GM21825 (cell line): Measurements from ENCODE around the gene F2RL2.

Source experiments
- ATAC-seq: cut with Tn5 transposase; IDR thresholded peaks from one replicate; pipeline ENCODE4 v1.9.1; 2021; ENCODE audit warnings: mild to moderate bottlenecking, moderate library complexity; ENCODE audit not compliant: unreplicated experiment

F2RL2 gene

DNA sequence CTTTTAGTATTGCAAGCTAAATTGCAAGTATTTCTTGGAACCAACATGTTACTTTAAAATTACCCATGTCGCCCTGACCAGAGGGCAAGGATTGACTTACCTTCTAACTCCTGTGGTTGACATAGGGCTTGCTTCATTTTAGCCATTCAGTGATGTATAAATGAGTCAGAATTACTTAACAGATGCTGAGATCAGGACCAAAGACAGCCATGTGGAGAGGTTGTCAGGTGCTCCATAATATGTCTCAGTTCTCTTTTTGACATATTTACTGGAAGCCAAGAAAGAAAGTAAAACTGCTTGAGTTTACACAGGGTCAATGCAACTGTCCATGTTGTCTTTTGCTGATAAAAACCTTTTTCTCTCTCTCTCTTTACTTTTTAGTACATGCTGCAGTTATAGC lies 33.2 kb downstream of the F2RL2 start:
- peak; percentile 94 for ATAC-seq

DNA sequence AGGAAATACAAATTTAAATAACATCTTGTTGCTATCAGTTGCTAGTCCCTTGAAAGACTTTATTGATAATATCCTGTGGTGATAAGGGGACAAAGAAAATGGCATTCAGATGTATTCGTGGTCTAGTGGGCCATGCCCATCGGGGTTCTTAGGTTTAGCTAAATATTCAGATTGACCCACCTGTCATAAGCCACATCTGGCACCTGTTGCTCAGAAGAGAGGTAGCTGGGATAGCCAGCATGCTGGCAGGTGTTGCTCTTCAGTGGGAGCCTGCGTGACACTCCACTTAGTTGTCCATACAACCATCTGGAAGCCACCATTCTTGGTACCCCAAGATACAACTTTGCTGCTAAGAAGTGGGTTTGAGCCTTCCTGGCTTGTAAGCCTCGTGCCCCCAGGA lies 36.7 kb downstream of the F2RL2 start:
- ATAC-seq = no peak

DNA sequence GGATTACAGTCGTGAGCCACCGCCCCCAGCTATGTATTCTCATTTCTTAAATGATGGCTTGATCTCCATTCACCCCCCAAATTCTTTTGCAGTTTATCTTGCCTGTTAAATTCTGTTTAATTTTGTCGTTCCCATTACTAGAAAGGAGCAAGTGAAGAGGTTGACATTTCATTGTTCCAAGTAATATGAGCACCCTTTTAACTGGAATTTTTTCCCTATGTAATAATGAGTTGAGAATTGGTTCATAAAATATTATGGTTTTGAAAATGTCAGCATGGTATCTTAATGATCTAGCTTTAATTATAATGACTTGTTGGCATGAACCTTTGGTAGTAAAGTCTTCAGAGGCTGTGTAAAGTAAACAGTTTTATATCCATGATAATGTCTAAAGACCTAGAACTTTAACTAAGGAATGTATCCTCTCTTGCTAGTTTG lies 37.4 kb downstream of the F2RL2 start:
- no peak for ATAC-seq

DNA sequence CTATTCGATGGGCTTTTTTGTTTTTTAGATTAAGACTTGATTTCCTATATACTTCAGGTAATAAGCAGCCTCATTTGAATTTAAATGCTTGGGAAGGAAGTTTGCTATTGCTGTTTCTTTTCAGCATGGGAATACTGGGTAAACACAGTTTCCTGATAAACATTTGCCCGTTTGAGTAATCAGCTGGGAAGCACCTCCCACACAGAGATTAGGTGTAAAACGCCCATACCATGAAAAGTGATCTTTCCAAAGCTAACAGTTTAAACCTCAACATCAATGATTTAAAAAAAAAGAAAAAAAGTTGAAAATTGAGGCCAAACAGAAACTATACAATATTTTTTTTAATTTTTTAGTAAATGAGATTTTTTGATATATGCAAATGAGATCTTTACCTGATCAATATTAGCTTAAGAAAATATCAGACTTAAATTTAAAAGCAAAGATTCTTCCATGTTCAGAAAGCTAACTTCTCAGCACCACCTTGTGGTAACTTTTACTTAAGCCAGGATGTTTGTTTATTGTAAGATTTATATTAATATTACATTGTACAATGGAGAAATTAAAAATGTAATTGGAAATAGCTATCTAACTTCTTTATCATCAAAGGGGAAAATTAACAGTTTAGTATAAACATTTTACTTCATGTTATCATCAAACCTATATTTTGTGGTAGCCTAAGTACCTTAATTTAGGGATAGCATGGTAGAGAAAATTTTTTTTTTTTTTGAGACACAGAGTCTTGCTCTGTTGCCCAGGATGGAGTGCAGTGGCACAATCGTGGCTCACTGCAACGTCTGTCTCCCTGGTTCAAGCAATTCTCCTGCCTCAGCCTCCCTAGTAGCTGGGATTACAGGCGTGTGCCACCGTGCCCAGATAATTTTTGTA lies 39.8 kb downstream of the F2RL2 start:
- ATAC-seq = no peak

DNA sequence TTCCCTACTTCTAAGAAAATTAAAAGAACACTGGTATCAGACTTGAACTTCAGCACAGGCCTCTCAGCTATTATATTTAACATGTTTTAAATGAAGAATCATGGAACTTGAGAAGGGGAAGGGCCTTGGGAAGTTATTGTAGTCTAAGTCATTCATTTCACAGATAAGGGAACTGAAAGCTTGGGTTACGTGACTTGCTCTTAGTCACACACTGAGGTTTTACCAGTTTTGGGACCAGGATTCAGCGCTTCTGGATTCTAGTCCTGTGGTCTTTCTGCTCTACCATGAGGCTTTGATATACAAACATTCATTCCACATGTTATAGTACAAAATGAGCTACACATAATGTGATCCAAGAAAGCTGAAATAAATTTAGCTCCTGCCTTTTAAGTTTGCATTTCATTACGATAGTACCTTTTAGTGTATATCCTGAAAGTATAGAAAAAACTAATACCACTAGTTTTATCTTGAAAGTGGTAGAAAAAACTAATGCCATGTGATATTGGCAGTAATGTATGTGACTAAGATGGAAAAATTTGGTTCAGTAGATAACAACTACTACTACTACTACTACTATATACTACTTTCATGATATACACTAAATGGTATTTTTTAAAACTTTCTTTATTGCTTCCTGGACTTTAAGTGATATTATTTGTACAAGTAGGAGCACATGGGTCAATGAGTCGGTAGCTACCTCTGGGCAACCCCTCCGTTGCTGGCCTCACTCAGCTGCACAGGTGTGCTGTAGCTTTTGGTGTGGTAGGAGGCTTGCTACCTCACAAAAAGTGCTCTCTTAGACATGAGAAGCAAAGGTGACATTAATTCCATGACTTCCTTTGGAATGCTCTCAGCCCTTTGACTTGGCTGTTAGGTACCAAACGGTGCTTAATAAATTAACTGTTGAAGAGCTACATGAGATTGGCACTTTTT lies 40.7 kb downstream of the F2RL2 start:
- peak; percentile 89 for ATAC-seq

DNA sequence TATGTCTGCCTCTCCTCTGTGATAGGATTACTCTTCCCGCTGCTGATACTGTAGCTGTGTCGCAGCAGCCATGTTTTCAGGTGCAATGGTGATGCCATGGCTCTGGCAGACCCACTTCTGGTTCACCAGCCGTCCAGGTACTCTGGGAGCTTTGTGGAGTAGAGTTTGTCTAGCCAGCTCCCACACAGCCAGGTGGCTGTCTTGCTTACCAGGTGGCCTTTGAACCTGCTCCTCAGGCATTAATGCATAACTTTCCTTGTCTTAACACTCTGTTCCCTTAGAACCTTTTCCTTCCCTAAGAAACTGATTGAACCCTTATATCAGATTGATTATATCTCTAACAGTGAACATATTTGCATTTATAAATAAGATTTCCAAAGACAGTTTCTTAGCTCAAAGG lies 42.2 kb downstream of the F2RL2 start:
- no peak for ATAC-seq

DNA sequence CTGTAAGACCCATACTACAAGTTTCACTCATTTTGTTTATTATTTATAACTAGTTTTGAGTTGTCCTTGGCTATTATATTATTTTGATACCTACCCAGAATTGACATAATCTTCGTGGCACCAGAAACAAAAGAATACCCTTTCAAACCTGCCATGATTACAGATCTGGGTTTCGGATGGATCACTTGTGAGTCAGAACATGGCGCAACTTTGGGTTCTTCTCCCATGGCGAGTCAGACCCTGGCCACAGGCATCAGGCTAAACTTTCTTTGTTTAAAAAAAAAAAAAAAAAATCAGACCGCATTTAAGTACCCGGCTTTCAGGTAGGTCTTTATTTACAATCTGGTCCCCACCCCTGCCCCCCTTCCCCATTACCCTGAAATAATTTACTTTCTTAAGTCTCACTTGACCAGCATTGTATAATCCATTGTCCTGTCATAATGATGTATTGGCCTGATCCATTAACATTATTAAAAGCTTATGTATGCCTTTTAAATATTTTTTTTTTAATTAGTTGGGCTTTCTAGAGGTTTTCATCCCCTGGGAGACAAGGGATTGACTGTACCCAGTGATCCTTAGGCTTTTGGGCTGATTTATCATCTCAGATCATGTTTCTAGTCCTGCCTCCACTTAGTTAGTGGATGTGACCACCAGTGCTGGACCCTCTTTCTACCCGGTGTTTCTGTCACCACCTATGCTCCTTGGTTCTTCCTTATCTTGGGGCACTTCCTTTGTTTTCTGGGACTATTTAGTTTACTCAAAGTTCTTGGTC lies 43.9 kb downstream of the F2RL2 start:
- no peak for ATAC-seq

DNA sequence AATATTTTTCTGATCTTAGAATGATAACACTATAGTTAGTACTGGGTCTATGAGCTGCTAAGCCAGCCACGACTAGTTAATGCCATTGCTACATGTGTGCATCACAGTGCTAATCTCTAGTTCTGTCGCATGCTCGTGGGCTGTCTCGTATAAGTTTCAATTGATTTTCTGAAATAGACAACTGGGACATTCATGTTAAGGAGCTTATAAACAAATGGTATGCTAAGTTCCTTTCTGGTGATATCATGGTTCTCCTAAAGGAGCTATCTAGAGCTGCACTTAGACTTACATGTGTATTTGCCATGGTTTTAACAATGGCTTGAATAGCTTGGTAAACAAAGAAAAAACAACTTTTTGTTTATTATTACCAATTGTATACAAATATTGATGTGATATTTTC lies 46.2 kb downstream of the F2RL2 start:
- no peak for ATAC-seq

DNA sequence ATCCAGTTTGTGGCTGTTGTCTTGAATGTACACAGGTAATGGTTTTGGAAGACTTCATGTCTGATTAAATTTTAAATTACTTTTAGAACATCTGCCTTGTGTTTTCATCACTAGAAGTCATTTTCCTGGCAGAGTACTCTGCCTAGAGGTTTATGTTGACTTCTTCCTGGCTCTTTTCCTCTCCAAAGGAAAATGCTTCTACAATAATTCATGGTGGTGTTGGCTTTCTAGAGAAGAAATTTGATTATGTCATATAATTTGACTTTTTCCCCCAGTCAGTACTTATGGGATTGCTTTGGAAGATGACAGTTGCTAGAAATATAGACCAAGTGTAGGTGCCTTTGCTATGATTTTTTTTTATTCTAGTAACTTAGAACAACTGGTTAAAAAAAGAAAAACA lies 46.8 kb downstream of the F2RL2 start:
- no peak for ATAC-seq

DNA sequence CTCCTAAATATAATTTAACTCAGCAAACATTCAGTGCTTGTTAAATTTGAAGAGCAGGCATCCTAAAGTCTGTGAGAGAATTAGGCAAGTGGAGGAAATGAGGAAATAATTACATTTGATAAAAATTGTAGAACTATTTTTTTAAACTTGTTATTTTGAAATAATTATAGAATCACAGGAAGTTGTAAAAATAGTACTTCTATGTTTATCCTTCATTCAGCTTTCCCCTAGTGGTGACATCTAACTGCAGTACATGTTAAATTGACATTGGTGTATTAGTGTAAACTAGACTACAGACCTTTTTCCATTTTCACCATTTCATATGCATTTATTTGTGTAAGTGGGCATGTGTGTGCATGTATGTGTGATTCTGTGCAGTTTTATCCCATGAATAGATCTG lies 51.6 kb downstream of the F2RL2 start:
- ATAC-seq = no peak

DNA sequence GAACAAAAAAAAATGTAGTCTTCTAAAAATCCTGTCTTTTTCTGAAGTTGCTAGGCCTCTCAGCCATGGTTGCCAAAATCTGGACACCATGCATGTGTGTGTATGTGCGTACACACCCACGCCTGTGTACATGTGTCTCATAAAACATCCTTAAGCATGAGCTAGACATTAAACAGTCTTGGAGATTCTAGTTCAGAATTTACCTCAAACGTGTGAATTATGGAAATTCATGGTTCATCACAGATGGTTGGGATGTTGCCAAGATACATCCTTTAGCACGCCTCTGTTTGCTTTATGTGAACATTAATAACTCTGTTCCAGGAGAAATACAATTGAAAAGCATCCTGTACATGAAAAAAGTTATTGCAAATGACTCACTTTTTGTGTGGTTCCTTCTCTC lies 53.0 kb downstream of the F2RL2 start:
- ATAC-seq = no peak
